Loucy (cell line): ENCODE results near the gene CH25H.

Source experiments
- CTCF ChIP-seq: fragments of 200-600 bp; sonication (generic); conservative IDR thresholded peaks from 2 replicates; pipeline ENCODE4 v1.5.1; 2014; ENCODE audit warnings: mild to moderate bottlenecking, antibody characterized with exemption, low read length
- EZH2phosphoT487 ChIP-seq: fragments of 200-600 bp; IDR thresholded peaks from 2 replicates; pipeline ENCODE4 v1.6.1; 2018; ENCODE audit warnings: antibody characterized with exemption, mild to moderate bottlenecking, moderate library complexity, borderline replicate concordance

- TF ChIP-seq CTCF (no peak), EZH2phosphoT487 (no peak)
Measured at GRCh38 chr10:89216056-89216455, 8.9 kb upstream of the CH25H start.
